ENCODE data around the gene A2ML1.
"Not testable (repeated sequence)": the region's sequence is repeated elsewhere in the genome, so short reads cannot be mapped to it uniquely, and the experiment has no call there.

DNA sequence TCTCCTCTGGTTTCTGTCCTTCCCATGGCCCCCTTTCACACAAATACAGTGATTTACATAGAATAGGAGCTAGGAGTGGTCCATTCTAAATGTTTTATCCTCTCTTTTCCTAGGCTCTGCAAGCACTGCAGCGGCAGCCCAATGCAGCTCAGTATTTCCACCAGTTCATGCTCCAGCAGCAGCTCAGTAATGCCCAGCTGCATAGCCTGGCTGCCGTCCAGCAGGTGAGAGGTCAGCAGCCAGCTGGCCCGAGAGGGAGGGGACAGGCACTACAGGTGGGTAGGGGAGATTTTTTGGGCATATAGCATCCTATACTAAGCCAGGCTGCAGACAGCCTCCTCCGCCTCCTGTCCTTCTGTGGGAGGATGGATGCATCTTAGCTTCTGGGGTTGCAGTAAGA lies 97.2 kb downstream of the A2ML1 start:
- TF ChIP-seq, protein P1, sequence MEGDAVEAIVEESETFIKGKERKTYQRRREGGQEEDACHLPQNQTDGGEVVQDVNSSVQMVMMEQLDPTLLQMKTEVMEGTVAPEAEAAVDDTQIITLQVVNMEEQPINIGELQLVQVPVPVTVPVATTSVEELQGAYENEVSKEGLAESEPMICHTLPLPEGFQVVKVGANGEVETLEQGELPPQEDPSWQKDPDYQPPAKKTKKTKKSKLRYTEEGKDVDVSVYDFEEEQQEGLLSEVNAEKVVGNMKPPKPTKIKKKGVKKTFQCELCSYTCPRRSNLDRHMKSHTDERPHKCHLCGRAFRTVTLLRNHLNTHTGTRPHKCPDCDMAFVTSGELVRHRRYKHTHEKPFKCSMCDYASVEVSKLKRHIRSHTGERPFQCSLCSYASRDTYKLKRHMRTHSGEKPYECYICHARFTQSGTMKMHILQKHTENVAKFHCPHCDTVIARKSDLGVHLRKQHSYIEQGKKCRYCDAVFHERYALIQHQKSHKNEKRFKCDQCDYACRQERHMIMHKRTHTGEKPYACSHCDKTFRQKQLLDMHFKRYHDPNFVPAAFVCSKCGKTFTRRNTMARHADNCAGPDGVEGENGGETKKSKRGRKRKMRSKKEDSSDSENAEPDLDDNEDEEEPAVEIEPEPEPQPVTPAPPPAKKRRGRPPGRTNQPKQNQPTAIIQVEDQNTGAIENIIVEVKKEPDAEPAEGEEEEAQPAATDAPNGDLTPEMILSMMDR (IDR thresholded peaks at IDR 0.05): not testable (repeated sequence)
- not testable (repeated sequence) for TF ChIP-seq EZH2phosphoT487, EZH2 (IDR thresholded peaks at IDR 0.05)

Measured in neural progenitor cell (in vitro differentiated cells).